Measurements from ENCODE around the gene ZNF638.

DNA sequence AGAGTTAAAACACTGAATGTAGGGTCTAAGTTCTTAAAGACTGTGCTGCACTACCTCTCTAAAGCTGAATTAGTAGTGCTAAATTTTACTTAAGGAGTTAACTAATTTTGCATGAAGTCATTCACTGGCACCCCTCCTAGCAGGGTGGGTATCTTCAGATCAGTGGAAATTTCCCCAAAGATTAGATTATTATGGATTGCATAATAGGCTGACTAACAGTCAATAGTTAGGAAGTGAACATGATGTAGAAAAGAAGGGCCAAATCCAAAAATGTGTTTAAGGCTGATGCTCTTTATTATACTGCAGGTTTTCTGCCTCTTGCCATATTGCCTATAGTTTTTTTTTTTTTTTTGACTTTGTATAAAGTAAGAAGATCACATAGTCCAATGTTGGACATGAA lies 5.2 kb downstream of the ZNF638 start:
- TF ChIP-seq POLR2A (IDR thresholded peaks at IDR 0.05) = no peak
- TF ChIP-seq, protein P1, sequence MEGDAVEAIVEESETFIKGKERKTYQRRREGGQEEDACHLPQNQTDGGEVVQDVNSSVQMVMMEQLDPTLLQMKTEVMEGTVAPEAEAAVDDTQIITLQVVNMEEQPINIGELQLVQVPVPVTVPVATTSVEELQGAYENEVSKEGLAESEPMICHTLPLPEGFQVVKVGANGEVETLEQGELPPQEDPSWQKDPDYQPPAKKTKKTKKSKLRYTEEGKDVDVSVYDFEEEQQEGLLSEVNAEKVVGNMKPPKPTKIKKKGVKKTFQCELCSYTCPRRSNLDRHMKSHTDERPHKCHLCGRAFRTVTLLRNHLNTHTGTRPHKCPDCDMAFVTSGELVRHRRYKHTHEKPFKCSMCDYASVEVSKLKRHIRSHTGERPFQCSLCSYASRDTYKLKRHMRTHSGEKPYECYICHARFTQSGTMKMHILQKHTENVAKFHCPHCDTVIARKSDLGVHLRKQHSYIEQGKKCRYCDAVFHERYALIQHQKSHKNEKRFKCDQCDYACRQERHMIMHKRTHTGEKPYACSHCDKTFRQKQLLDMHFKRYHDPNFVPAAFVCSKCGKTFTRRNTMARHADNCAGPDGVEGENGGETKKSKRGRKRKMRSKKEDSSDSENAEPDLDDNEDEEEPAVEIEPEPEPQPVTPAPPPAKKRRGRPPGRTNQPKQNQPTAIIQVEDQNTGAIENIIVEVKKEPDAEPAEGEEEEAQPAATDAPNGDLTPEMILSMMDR (IDR thresholded peaks at IDR 0.05) = no peak
